ENCODE data around the gene UNKL. TPM values are rescaled to one million over a fixed set of nuclear protein-coding genes. Genes with fewer than 3 reads are reported as not detected.

UNKL gene
- total RNA-seq, 2 donors from 2014 or later = 11.2 to 21.4 TPM

DNA sequence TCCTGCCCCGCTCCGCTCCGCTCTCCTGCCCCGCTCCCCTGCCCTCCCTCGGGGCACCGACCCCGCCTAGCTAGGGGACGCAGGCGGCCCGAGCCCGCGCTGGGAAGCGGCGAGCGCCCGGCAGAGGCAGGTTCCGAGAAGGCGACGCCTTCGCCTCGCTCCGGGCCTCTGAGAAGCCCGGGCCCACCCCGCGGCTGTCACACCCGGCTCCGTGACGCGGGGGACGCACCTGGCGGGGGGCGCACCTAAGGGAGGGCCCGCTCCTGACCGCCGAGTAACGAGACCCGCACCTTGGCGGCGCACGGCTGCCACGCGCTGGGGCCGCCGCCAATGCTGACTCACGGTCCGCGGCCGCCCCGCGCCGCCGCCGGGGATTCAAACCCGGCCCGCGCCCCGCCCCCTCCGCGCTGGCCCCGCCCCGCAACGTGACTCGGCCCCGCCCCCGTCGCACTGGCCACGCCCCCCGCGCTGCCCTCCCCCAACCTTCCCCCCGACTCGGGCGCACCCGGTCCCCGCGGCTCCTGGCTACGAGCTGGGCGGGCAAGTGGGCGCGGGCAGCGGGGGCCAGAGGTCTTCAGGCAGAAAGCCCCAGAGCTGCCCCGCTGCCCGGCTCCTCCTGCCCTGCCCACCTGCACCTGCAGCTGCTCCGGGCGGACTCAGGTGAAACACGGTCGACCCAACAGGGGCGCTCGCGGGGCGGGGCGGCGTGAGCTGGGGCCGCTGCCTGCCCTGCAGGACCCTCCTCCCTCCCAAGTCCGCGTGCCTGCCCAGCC, 35.0 kb downstream of the UNKL start:
- WGBS, 2 donors = 6% methylated on average over 47 of the region's 95 CpGs; no CpG with 5 or more reads in 1 of the 2 donors
- ATAC-seq (peak; percentile 80), DNase-seq (peak; percentile 51 to 76 (median 58))
- intact Hi-C loops (cut with DNase I) = no loop called here
- TF ChIP-seq, protein P1, sequence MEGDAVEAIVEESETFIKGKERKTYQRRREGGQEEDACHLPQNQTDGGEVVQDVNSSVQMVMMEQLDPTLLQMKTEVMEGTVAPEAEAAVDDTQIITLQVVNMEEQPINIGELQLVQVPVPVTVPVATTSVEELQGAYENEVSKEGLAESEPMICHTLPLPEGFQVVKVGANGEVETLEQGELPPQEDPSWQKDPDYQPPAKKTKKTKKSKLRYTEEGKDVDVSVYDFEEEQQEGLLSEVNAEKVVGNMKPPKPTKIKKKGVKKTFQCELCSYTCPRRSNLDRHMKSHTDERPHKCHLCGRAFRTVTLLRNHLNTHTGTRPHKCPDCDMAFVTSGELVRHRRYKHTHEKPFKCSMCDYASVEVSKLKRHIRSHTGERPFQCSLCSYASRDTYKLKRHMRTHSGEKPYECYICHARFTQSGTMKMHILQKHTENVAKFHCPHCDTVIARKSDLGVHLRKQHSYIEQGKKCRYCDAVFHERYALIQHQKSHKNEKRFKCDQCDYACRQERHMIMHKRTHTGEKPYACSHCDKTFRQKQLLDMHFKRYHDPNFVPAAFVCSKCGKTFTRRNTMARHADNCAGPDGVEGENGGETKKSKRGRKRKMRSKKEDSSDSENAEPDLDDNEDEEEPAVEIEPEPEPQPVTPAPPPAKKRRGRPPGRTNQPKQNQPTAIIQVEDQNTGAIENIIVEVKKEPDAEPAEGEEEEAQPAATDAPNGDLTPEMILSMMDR (IDR thresholded peaks at IDR 0.05) = no peak
- no peak for TF ChIP-seq POLR2A (IDR thresholded peaks at IDR 0.05)
- Histone ChIP-seq H3K4me1 (peaks cover 18% of the 10 kb centered on the region), H3K27me3 (no peaks in the 10 kb centered on the region), H3K9me3 (no peaks in the 10 kb centered on the region), H3K36me3 (replicated peaks in 1 of 2; ENCODE audit: insufficient read depth in 1 of 2, low read depth in 2 of 2) (peaks cover 0 to 3% of the 10 kb centered on the region in 2 donors), H3K4me3 (peak overlapping the region; percentile 41 to 43), H3K27ac (peak overlapping the region; percentile 25 to 87 (median 70))

GRCh38 chr16:1378804-1379303, 35.6 kb downstream of the UNKL start:
- Histone ChIP-seq H3K36me3 (replicated peaks in 1 of 2; ENCODE audit: insufficient read depth in 1 of 2, low read depth in 2 of 2) (peaks cover 0 to 3% of the 10 kb centered on the region in 2 donors), H3K4me1 (peaks cover 18% of the 10 kb centered on the region), H3K4me3 (peak overlapping the region; percentile 41 to 43), H3K27me3 (no peaks in the 10 kb centered on the region), H3K27ac (peak overlapping the region; percentile 25 to 87 (median 70)), H3K9me3 (no peaks in the 10 kb centered on the region)
- TF ChIP-seq POLR2A (IDR thresholded peaks at IDR 0.05) = no peak
- TF ChIP-seq, protein P1 (IDR thresholded peaks at IDR 0.05) = no peak
- ATAC-seq (peak; percentile 84), DNase-seq (peak; percentile 80 to 85 (median 83))
- WGBS, 2 donors = 7 to 29% methylated on average over 3 to 31 of the region's 31 CpGs
- intact Hi-C loops (cut with DNase I) = no loop called here

DNA sequence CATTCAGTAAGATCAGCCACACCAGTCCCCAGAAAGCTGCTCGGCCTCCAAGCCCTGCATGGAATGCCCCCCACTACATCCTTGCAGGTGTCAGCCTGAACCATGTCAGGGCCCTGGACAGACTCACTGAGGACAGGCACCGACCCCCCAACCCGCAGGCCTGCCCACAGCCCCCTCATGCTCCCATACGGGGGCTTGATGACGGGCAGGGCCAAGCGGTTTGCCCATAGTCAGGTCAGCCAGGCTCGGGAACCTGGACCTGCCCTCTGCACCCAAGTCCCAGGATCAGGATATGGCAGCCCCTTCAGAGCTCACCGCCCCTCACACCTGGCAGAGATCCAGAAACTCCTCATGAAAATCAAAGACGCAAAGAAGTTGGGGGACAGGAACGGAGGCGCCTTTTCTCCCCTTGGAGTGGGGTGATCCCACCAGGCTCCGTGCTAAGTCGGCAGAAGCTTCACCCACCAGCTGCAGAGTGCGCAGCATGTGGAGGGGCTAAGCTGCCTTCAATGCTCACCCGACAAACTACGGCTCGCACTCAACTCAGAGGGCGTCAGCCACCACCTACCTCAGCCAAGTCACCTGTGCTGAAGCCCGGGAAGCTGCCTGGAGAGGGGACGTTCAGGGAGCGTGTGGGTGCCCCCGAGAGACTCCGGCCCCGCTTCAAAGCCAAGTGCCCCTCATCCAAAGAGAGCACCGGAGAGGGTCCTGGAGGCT, 36.3 kb downstream of the UNKL start:
- Histone ChIP-seq H3K9me3 (no peaks in the 10 kb centered on the region), H3K36me3 (replicated peaks in 1 of 2; ENCODE audit: insufficient read depth in 1 of 2, low read depth in 2 of 2) (peaks cover 0 to 3% of the 10 kb centered on the region in 2 donors), H3K27me3 (no peaks in the 10 kb centered on the region), H3K27ac (peak overlapping the region in 2 of 4 donors; percentile 80 to 87), H3K4me3 (no peak overlapping the region), H3K4me1 (peaks cover 18% of the 10 kb centered on the region)
- 93% methylated on average over 13 to 20 of the region's 25 CpGs for WGBS, 2 donors
- intact Hi-C loops (cut with DNase I) = no loop called here
- no peak for TF ChIP-seq POLR2A (IDR thresholded peaks at IDR 0.05)
- TF ChIP-seq, protein P1 (IDR thresholded peaks at IDR 0.05) = no peak
- no peak for DNase-seq
- ATAC-seq = no peak

- no peak for TF ChIP-seq POLR2A (IDR thresholded peaks at IDR 0.05)
- TF ChIP-seq, protein P1 (IDR thresholded peaks at IDR 0.05) = no peak
- Histone ChIP-seq H3K27me3 (no peaks in the 10 kb centered on the region), H3K27ac (no peak overlapping the region), H3K4me1 (peaks cover 18% of the 10 kb centered on the region), H3K36me3 (replicated peaks in 1 of 2; ENCODE audit: insufficient read depth in 1 of 2, low read depth in 2 of 2) (peaks cover 0 to 3% of the 10 kb centered on the region in 2 donors), H3K9me3 (no peaks in the 10 kb centered on the region), H3K4me3 (no peak overlapping the region)
- intact Hi-C loops (cut with DNase I) = no loop called here
- DNase-seq = no peak
- no peak for ATAC-seq
- WGBS, 2 donors = 93 to 94% methylated on average over 7 to 10 of the region's 10 CpGs
Measured at GRCh38 chr16:1377406-1378010, 37.0 kb downstream of the UNKL start.
